ENCODE results near the gene GPRC5D.

GPRC5D gene

DNA sequence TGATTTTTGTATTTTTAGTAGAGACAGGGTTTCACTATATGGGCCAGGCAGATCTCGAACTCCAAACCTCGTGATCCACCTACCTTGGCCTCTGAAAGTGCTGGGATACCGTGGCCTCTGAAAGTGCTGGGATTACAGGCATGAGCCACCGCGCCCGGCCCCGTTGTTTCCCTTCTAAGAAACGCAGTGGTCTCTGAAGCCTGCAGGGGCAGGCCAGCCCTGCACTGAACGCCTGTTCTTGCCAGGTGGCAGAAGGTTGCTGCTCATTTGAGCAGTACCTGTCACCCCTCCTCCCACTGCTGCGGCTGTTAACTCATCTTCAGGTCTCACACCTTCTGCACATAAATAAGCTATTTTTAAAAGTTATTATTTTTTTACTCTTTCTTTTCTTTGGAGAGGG lies 36.3 kb downstream of the GPRC5D start:
- FAIRE-seq = no peak
- DNase-seq (ENCODE audit: insufficient read length, low spot score) = no peak
- TF ChIP-seq POU2F2 (IDR thresholded peaks at IDR 0.05; ENCODE audit: low read depth, low read length) = no peak
- TF ChIP-seq TAF1 (IDR thresholded peaks at IDR 0.05; ENCODE audit: low read depth, low read length) = no peak
- TF ChIP-seq POLR2A (IDR thresholded peaks at IDR 0.05; ENCODE audit: low read depth, low read length) = no peak
- TF ChIP-seq PAX5 (IDR thresholded peaks at IDR 0.05; ENCODE audit: insufficient read depth, low read length, severe bottlenecking) = no peak
- no peak for TF ChIP-seq POLR2AphosphoS5 (IDR thresholded peaks at IDR 0.05; ENCODE audit: low read depth, low read length)
- TF ChIP-seq SPI1 (IDR thresholded peaks at IDR 0.05; ENCODE audit: low read depth, low read length) = no peak

GRCh38 chr12:12912711-12913110 lies 39.3 kb downstream of the GPRC5D start:
- FAIRE-seq = no peak

GRCh38 chr12:12909995-12910420 lies 42.0 kb downstream of the GPRC5D start:
- TF ChIP-seq PAX5 (IDR thresholded peaks at IDR 0.05; ENCODE audit: insufficient read depth, low read length, severe bottlenecking) = no peak
- no peak for TF ChIP-seq TAF1 (IDR thresholded peaks at IDR 0.05; ENCODE audit: low read depth, low read length)
- no peak for TF ChIP-seq POLR2AphosphoS5 (IDR thresholded peaks at IDR 0.05; ENCODE audit: low read depth, low read length)
- no peak for TF ChIP-seq POU2F2 (IDR thresholded peaks at IDR 0.05; ENCODE audit: low read depth, low read length)
- no peak for FAIRE-seq
- DNase-seq (ENCODE audit: insufficient read length, low spot score) = no peak

More at GRCh38 chr12:12912711-12913110, 39.3 kb downstream of the GPRC5D start:
- no peak for DNase-seq (ENCODE audit: insufficient read length, low spot score)
- no peak for TF ChIP-seq PAX5 (IDR thresholded peaks at IDR 0.05; ENCODE audit: insufficient read depth, low read length, severe bottlenecking)
- no peak for TF ChIP-seq POLR2AphosphoS5 (IDR thresholded peaks at IDR 0.05; ENCODE audit: low read depth, low read length)
- TF ChIP-seq TAF1 (IDR thresholded peaks at IDR 0.05; ENCODE audit: low read depth, low read length) = no peak

DNA sequence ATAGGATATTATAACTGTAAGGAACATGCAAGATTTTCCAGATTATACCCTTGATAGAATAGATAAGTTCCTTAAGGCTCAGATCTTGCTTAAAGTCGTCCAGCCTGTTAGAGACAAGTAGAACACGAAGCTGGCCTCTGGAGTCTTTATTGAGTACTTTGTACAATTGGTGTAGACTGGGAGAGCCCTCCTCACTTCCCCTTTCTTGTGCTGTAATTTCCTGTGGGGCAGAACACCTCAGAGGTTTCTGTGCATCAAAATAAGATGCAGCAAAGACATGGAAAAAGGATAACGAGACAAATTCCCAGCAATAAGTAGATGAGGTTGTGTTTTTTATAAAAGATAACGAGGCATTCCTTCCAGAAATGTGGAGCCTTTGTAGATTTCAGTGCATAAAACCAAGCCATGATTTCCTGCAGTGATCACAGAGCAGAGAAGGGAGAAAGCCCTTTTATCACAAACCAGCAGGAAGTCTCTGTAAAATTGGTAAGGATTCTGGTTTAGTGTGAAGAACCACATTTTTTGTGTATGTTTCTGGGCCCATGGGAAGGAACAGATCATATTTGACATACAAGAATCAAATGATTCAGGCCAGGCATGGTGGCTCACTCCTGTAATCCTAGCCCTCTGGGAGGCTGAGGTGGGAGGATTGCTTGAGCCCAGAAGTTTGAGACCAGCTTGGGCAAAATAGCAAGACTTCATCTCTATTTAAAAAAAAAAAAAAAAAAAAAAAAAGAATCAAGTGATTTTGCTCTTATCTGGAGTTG lies 42.6 kb downstream of the GPRC5D start:
- TF ChIP-seq PAX5 (IDR thresholded peaks at IDR 0.05; ENCODE audit: insufficient read depth, low read length, severe bottlenecking) (no peak), POU2F2 (IDR thresholded peaks at IDR 0.05; ENCODE audit: low read depth, low read length) (no peak), POLR2AphosphoS5 (IDR thresholded peaks at IDR 0.05; ENCODE audit: low read depth, low read length) (no peak), TAF1 (IDR thresholded peaks at IDR 0.05; ENCODE audit: low read depth, low read length) (no peak), SPI1 (IDR thresholded peaks at IDR 0.05; ENCODE audit: low read depth, low read length) (peak; percentile 96), POLR2A (IDR thresholded peaks at IDR 0.05; ENCODE audit: low read depth, low read length) (no peak)
- no peak for FAIRE-seq
- peak; percentile 24 for DNase-seq (ENCODE audit: insufficient read length, low spot score)

DNA sequence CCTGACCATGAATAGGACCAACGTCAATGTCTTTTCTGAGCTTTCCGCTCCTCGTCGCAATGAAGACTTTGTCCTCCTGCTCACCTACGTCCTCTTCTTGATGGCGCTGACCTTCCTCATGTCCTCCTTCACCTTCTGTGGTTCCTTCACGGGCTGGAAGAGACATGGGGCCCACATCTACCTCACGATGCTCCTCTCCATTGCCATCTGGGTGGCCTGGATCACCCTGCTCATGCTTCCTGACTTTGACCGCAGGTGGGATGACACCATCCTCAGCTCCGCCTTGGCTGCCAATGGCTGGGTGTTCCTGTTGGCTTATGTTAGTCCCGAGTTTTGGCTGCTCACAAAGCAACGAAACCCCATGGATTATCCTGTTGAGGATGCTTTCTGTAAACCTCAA lies 43.3 kb downstream of the GPRC5D start:
- no peak for FAIRE-seq
- DNase-seq (ENCODE audit: insufficient read length, low spot score) = no peak
- TF ChIP-seq POLR2A (IDR thresholded peaks at IDR 0.05; ENCODE audit: low read depth, low read length) = no peak
- no peak for TF ChIP-seq POLR2AphosphoS5 (IDR thresholded peaks at IDR 0.05; ENCODE audit: low read depth, low read length)
- no peak for TF ChIP-seq TAF1 (IDR thresholded peaks at IDR 0.05; ENCODE audit: low read depth, low read length)
- TF ChIP-seq POU2F2 (IDR thresholded peaks at IDR 0.05; ENCODE audit: low read depth, low read length) = no peak
- no peak for TF ChIP-seq SPI1 (IDR thresholded peaks at IDR 0.05; ENCODE audit: low read depth, low read length)
- no peak for TF ChIP-seq PAX5 (IDR thresholded peaks at IDR 0.05; ENCODE audit: insufficient read depth, low read length, severe bottlenecking)

- no peak for DNase-seq (ENCODE audit: insufficient read length, low spot score)
- TF ChIP-seq TAF1 (IDR thresholded peaks at IDR 0.05; ENCODE audit: low read depth, low read length) (no peak), PAX5 (IDR thresholded peaks at IDR 0.05; ENCODE audit: insufficient read depth, low read length, severe bottlenecking) (no peak), POLR2AphosphoS5 (IDR thresholded peaks at IDR 0.05; ENCODE audit: low read depth, low read length) (no peak), POLR2A (IDR thresholded peaks at IDR 0.05; ENCODE audit: low read depth, low read length) (no peak), POU2F2 (IDR thresholded peaks at IDR 0.05; ENCODE audit: low read depth, low read length) (no peak), SPI1 (IDR thresholded peaks at IDR 0.05; ENCODE audit: low read depth, low read length) (no peak)
- FAIRE-seq = no peak
Measured at GRCh38 chr12:12908252-12908651, 43.7 kb downstream of the GPRC5D start.

DNA sequence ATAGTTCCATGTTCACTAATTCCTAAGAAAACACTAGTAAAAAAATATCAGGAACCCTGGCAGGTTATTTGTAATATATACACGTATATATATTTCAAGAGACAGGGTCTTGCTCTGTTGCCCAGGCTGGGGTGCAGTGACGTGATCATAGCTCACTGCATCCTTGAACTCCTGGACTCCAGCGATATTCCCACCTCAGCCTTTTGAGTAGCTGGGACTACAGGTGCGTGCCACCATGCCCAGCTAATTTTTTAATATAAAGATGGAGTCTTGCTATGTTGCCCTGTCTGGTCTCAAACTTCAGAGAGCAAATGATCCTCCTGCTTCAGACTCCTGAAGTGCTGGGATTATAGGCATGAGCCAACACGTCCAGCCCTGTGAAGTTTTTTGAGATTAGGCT lies 44.4 kb downstream of the GPRC5D start:
- no peak for DNase-seq (ENCODE audit: insufficient read length, low spot score)
- no peak for FAIRE-seq

GRCh38 chr12:12903642-12904609 lies 48.0 kb downstream of the GPRC5D start:
- TF ChIP-seq POLR2AphosphoS5 (IDR thresholded peaks at IDR 0.05; ENCODE audit: low read depth, low read length) (no peak), POLR2A (IDR thresholded peaks at IDR 0.05; ENCODE audit: low read depth, low read length) (no peak), TAF1 (IDR thresholded peaks at IDR 0.05; ENCODE audit: low read depth, low read length) (no peak), SPI1 (IDR thresholded peaks at IDR 0.05; ENCODE audit: low read depth, low read length) (no peak), PAX5 (IDR thresholded peaks at IDR 0.05; ENCODE audit: insufficient read depth, low read length, severe bottlenecking) (no peak), POU2F2 (IDR thresholded peaks at IDR 0.05; ENCODE audit: low read depth, low read length) (no peak)
- FAIRE-seq (no peak), DNase-seq (ENCODE audit: insufficient read length, low spot score) (no peak)

More for the DNA sequence above, 44.4 kb downstream of the GPRC5D start:
- TF ChIP-seq SPI1 (IDR thresholded peaks at IDR 0.05; ENCODE audit: low read depth, low read length) = no peak
- TF ChIP-seq TAF1 (IDR thresholded peaks at IDR 0.05; ENCODE audit: low read depth, low read length) = no peak
- TF ChIP-seq POU2F2 (IDR thresholded peaks at IDR 0.05; ENCODE audit: low read depth, low read length) = no peak
- TF ChIP-seq PAX5 (IDR thresholded peaks at IDR 0.05; ENCODE audit: insufficient read depth, low read length, severe bottlenecking) = no peak
- no peak for TF ChIP-seq POLR2AphosphoS5 (IDR thresholded peaks at IDR 0.05; ENCODE audit: low read depth, low read length)
- TF ChIP-seq POLR2A (IDR thresholded peaks at IDR 0.05; ENCODE audit: low read depth, low read length) = no peak

DNA sequence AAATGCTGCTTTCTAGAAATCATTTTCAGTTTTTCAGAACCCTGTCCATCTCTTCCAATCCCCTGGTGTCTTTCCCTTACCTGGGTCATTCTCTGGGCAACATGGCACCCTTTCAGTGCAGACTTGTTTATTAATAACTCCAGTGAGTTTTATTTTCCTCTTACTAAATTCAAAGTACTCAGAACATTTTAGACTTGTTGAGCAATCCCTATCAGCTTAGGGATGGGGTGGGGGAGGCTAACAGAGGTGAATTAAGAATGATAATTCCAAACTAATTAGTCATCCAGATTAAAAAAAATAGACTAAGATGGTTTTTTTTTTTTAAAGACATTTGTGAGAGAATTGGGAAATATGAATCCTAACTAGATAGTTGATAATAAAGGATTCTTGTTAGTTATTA lies 49.9 kb downstream of the GPRC5D start:
- no peak for FAIRE-seq

More for the DNA sequence above, 49.9 kb downstream of the GPRC5D start:
- TF ChIP-seq SPI1 (IDR thresholded peaks at IDR 0.05; ENCODE audit: low read depth, low read length) = no peak
- no peak for TF ChIP-seq PAX5 (IDR thresholded peaks at IDR 0.05; ENCODE audit: insufficient read depth, low read length, severe bottlenecking)
- TF ChIP-seq POLR2AphosphoS5 (IDR thresholded peaks at IDR 0.05; ENCODE audit: low read depth, low read length) = no peak
- TF ChIP-seq POU2F2 (IDR thresholded peaks at IDR 0.05; ENCODE audit: low read depth, low read length) = no peak
- no peak for TF ChIP-seq TAF1 (IDR thresholded peaks at IDR 0.05; ENCODE audit: low read depth, low read length)
- no peak for TF ChIP-seq POLR2A (IDR thresholded peaks at IDR 0.05; ENCODE audit: low read depth, low read length)
- DNase-seq (ENCODE audit: insufficient read length, low spot score) = no peak

Data from GM12891 (cell line).